RWPE2 (cell line): ENCODE results near the gene HOXD12.

ENCODE experiments used
- ATAC-seq: fragments of 200-7000 bp; cut with Tn5 transposase; 3 replicates; pipeline ENCODE4 v1.9.1; 2021; ENCODE audit warnings: low read depth
- DNase-seq: peaks from one replicate; pipeline ENCODE4 v3.0.0-alpha.2; 2020; ENCODE audit warnings: low spot score
- H3K27ac ChIP-seq: fragments of 450-650 bp; 2 replicates; pipeline ENCODE4 v1.5.1; 2017; ENCODE audit warnings: mild to moderate bottlenecking; ENCODE audit not compliant: poor library complexity, severe bottlenecking
- H3K27me3 ChIP-seq: fragments of 250-450 bp; sonication (Bioruptor Pico); 2 replicates; pipeline ENCODE4 v1.5.1; 2021; ENCODE audit warnings: mild to moderate bottlenecking, moderate library complexity; ENCODE audit not compliant: insufficient read depth, poor library complexity, severe bottlenecking
- H3K36me3 ChIP-seq: fragments of 250-450 bp; sonication (Bioruptor Pico); 2 replicates; pipeline ENCODE4 v1.5.1; 2020; ENCODE audit warnings: low read depth, mild to moderate bottlenecking, moderate library complexity
- H3K4me1 ChIP-seq: fragments of 250-450 bp; sonication (Bioruptor Pico); 2 replicates; pipeline ENCODE4 v1.5.1; 2021; ENCODE audit warnings: mild to moderate bottlenecking, moderate library complexity; ENCODE audit not compliant: insufficient read depth, poor library complexity, severe bottlenecking
- H3K4me3 ChIP-seq: fragments of 250-450 bp; sonication (Bioruptor Pico); 2 replicates; pipeline ENCODE4 v1.5.1; 2021; ENCODE audit warnings: mild to moderate bottlenecking, moderate library complexity; ENCODE audit not compliant: severe bottlenecking
- H3K9me3 ChIP-seq: fragments of 250-450 bp; sonication (Bioruptor Pico); 2 replicates; pipeline ENCODE4 v1.5.1; 2021; ENCODE audit warnings: mild to moderate bottlenecking, moderate library complexity; ENCODE audit not compliant: severe bottlenecking
- TF ChIP-seq, protein P1 (sequence below): fragments of 450-650 bp; IDR thresholded peaks from one replicate; pipeline ENCODE4 v1.5.1; 2017; ENCODE audit warnings: mild to moderate bottlenecking, moderate library complexity; ENCODE audit not compliant: poor library complexity, severe bottlenecking

Gene HOXD12, protein sequence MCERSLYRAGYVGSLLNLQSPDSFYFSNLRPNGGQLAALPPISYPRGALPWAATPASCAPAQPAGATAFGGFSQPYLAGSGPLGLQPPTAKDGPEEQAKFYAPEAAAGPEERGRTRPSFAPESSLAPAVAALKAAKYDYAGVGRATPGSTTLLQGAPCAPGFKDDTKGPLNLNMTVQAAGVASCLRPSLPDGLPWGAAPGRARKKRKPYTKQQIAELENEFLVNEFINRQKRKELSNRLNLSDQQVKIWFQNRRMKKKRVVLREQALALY

DNA sequence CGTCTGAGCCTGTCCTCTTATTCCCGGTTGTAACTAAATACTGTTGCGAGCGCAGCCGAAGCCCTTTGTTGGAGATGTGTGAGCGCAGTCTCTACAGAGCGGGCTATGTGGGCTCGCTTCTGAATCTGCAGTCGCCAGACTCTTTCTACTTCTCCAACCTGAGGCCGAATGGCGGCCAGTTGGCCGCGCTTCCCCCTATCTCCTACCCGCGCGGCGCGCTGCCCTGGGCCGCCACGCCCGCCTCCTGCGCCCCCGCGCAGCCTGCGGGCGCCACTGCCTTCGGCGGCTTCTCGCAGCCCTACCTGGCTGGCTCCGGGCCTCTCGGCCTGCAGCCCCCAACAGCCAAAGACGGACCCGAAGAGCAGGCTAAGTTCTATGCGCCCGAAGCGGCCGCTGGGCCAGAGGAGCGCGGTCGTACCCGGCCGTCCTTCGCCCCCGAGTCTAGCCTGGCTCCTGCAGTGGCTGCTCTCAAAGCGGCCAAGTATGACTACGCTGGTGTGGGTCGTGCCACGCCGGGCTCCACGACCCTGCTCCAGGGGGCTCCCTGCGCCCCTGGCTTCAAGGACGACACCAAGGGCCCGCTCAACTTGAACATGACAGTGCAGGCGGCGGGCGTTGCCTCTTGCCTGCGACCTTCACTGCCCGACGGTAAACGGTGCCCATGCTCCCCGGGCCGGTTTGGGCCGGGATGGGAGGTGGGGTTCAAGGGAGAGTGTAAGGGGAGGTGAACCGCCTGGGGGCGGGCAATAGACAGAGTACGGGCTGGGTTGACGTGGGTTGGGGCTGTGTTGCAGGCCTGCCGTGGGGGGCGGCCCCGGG is at the start of gene HOXD12:
Gene HOXD12, plus strand, starts transcription at position 68 of the 819 bp plus-strand sequence. Its CDS starts 7 bp downstream, at position 75.
- no peak within 1 kb of the TSS for H3K4me3 ChIP-seq
- no peak for ATAC-seq
- peaks cover 35% of the 10 kb centered on the region for H3K27me3 ChIP-seq
- TF ChIP-seq, protein P1, sequence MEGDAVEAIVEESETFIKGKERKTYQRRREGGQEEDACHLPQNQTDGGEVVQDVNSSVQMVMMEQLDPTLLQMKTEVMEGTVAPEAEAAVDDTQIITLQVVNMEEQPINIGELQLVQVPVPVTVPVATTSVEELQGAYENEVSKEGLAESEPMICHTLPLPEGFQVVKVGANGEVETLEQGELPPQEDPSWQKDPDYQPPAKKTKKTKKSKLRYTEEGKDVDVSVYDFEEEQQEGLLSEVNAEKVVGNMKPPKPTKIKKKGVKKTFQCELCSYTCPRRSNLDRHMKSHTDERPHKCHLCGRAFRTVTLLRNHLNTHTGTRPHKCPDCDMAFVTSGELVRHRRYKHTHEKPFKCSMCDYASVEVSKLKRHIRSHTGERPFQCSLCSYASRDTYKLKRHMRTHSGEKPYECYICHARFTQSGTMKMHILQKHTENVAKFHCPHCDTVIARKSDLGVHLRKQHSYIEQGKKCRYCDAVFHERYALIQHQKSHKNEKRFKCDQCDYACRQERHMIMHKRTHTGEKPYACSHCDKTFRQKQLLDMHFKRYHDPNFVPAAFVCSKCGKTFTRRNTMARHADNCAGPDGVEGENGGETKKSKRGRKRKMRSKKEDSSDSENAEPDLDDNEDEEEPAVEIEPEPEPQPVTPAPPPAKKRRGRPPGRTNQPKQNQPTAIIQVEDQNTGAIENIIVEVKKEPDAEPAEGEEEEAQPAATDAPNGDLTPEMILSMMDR: no peak
- DNase-seq: no peak
- H3K27ac ChIP-seq: no peak within 1 kb of the TSS
- no peaks in the 10 kb centered on the region for H3K4me1 ChIP-seq
- H3K9me3 ChIP-seq: no peaks in the 10 kb centered on the region
- H3K36me3 ChIP-seq: no peaks in the 10 kb centered on the region

DNA sequence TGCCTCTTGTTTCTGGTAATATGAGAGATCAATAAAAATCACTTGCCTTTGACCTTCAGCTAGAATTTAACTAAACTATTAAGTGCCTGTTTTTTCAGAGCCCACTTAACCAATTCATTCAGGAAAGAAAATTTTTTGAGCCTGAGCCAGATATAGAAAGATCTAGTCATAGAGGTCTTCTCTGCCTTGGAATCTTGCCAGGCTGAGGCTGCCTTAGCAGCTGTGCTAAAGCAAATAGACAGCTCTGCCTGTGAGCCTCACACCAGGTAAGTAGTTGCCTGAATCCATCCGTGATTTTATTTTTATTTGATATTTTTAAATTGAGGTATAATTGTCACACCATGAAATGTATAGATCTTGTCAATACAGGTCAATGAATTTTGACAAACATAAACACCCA is 43.2 kb upstream of the HOXD12 start:
- H3K4me3 ChIP-seq: no peak overlapping the region
- no peaks in the 10 kb centered on the region for H3K9me3 ChIP-seq
- no peak overlapping the region for H3K27ac ChIP-seq
- H3K4me1 ChIP-seq: no peaks in the 10 kb centered on the region
- DNase-seq (no peak), ATAC-seq (no peak)
- TF ChIP-seq, protein P1: no peak
- no peaks in the 10 kb centered on the region for H3K27me3 ChIP-seq
- no peaks in the 10 kb centered on the region for H3K36me3 ChIP-seq

DNA sequence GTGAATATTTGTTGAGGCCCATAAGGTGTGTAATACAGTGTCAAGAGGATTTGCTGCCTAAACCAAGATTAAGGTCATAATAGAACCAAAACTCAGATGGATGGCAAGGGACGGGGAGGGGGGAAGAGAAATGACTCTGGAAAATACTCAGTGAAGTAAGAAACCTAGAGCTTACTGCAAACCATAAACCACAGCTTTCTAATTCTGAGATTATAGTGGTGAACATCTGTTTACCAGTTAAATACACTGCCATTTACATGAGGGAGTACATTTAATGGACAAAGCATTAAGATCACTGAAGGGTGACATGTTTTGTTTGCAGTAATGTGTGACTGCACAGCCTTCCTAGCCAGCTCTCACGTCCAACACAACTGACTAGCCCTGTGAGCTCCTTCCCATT is 35.6 kb upstream of the HOXD12 start:
- H3K9me3 ChIP-seq: no peaks in the 10 kb centered on the region
- no peak overlapping the region for H3K27ac ChIP-seq
- DNase-seq: no peak
- no peaks in the 10 kb centered on the region for H3K4me1 ChIP-seq
- no peak overlapping the region for H3K4me3 ChIP-seq
- H3K36me3 ChIP-seq: no peaks in the 10 kb centered on the region
- peaks cover 5% of the 10 kb centered on the region for H3K27me3 ChIP-seq
- TF ChIP-seq, protein P1: no peak
- no peak for ATAC-seq

DNA sequence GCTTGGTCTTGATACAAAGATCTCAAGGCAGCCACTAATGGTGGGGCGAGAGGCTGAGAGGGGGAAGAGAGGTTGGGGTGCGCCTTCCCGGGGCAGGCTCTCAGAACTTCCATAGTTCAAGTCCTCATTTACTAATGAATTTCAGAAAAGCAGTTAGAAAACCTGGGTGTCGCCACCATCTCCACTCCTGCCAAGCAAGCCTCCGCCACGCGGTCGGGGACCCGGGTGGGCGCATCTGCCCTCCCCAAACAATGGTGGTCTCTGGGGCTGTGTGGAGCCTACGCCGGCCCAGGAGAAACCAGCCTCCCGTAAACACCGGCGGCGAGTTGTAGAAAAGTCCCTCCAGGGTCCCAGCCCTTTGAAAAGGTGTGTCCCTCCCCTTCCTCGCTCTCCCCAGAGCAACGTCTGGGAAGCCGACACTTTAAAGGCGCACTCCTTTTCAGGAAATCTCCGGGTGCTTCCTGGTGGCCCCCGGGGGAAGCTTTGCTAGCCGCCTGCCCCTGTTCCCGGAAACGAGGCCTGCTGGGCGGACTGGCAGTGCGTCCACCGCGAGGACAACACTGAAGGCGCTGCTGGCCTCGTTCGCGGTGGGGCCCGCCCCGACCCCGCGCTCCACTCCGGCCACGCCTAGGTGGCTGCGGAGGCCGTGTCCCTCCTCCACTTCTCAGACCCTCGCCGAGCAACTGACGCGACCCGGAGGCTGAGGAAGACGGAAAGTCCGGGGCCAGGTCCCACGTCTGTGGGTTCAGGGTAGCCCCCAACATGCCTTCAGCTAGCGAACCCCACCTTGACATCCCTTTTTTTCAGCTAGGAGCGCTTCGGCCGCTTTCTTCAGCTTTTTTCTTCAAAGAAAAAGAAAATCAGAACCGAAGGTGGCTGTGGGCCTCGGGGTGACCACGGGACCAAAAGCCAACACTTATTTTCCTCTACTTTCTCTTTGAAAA is 32.7 kb upstream of the HOXD12 start:
- Histone ChIP-seq H3K4me1 (no peaks in the 10 kb centered on the region), H3K27me3 (peaks cover 5% of the 10 kb centered on the region), H3K27ac (no peak overlapping the region), H3K9me3 (no peaks in the 10 kb centered on the region), H3K36me3 (no peaks in the 10 kb centered on the region), H3K4me3 (no peak overlapping the region)
- TF ChIP-seq, protein P1: no peak
- DNase-seq (no peak), ATAC-seq (no peak)
